Stimulated activated naive CD4-positive, alpha-beta T cell treated with Interleukin-2 at 50 U/mL for 16 hours (primary cell): ENCODE measurements around the gene LRRC4C.
"Not testable (repeated sequence)": the region's sequence is repeated elsewhere in the genome, so short reads cannot be mapped to it uniquely, and the experiment has no call there.

Source experiments
- DNase-seq: peaks from one replicate; lab custom pipeline; 2025; lab: John Stamatoyannopoulos, UW

Gene LRRC4C

GRCh38 chr11:40167805-40168204, 1291.6 kb downstream of the LRRC4C start:
- DNase-seq: not testable (repeated sequence)

- no peak for DNase-seq
These were observed 1292.6 kb downstream of the LRRC4C start for GRCh38 chr11:40166892-40167291.

GRCh38 chr11:40162901-40163883, 1296.3 kb downstream of the LRRC4C start:
- DNase-seq: no peak

- DNase-seq: no peak
These were observed 1297.5 kb downstream of the LRRC4C start for GRCh38 chr11:40161854-40162410.

- no peak for DNase-seq
These were observed 1299.0 kb downstream of the LRRC4C start for GRCh38 chr11:40160418-40160817.

GRCh38 chr11:40149721-40150120, 1309.7 kb downstream of the LRRC4C start:
- no peak for DNase-seq

GRCh38 chr11:40140560-40140959, 1318.9 kb downstream of the LRRC4C start:
- no peak for DNase-seq

- DNase-seq: no peak
These were observed 1319.9 kb downstream of the LRRC4C start for GRCh38 chr11:40139536-40139935.

- DNase-seq: no peak
These were observed 1320.4 kb downstream of the LRRC4C start for GRCh38 chr11:40139066-40139465.

- no peak for DNase-seq
These were observed 1324.5 kb downstream of the LRRC4C start for GRCh38 chr11:40134820-40135570.

- no peak for DNase-seq
These were observed 1326.0 kb downstream of the LRRC4C start for GRCh38 chr11:40133498-40133897.

GRCh38 chr11:40132912-40133311, 1326.5 kb downstream of the LRRC4C start:
- no peak for DNase-seq

GRCh38 chr11:40130427-40130826, 1329.0 kb downstream of the LRRC4C start:
- DNase-seq: no peak

- no peak for DNase-seq
These were observed 1330.2 kb downstream of the LRRC4C start for GRCh38 chr11:40129266-40129665.

- DNase-seq: no peak
These were observed 1334.4 kb downstream of the LRRC4C start for GRCh38 chr11:40125054-40125453.

- no peak for DNase-seq
These were observed 1339.8 kb downstream of the LRRC4C start for GRCh38 chr11:40119661-40120060.

- no peak for DNase-seq
These were observed 1340.7 kb downstream of the LRRC4C start for GRCh38 chr11:40118780-40119179.

GRCh38 chr11:40118026-40118425, 1341.4 kb downstream of the LRRC4C start:
- DNase-seq: no peak

GRCh38 chr11:40104941-40105550, 1354.4 kb downstream of the LRRC4C start:
- no peak for DNase-seq

- DNase-seq: no peak
These were observed 1358.7 kb downstream of the LRRC4C start for GRCh38 chr11:40100781-40101180.

GRCh38 chr11:40100162-40100553, 1359.3 kb downstream of the LRRC4C start:
- DNase-seq: no peak
